HPDE6-E6E7 (cell line): Measurements from ENCODE around the gene ANKRD35.
"Not testable (repeated sequence)": the region's sequence is repeated elsewhere in the genome, so short reads cannot be mapped to it uniquely, and the experiment has no call there.

ENCODE experiments used
- DNase-seq: peaks from one replicate; pipeline ENCODE4 v3.0.0; 2011; ENCODE audit warnings: missing footprints; ENCODE audit errors: extremely low spot score

Gene ANKRD35

DNA sequence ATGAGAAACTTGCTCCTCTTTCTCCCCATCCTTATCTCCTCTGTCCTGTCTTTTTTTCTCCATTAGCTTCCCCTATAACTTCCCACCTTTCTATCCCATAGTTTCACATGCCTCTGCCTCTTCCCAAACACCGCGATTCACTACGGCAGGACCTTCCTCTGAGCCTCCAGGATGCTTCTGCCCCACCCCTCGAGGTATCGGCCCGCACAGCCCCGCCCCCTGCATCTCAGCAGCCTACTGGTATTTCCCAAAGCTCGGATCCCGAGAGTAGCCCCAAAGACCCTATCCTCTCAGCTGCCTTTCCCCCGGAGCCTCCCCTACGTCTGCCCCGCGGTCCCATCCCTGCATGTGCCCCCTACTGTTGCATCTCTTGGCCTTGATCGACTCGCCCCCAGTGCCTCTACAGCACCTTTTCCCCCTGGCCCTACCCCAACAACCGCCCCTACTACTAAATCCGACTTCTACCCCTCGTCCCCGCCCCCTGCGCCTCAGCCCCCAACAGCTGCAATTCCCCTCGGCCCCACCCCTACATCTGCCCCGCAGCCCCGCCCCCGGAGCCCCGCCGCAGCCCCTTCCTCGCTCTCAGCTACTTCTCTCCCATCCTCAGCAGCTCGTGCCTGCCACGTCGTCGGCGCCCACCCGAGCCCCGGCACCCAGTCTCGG lies 27.3 kb downstream of the ANKRD35 start:
- DNase-seq = no peak

DNA sequence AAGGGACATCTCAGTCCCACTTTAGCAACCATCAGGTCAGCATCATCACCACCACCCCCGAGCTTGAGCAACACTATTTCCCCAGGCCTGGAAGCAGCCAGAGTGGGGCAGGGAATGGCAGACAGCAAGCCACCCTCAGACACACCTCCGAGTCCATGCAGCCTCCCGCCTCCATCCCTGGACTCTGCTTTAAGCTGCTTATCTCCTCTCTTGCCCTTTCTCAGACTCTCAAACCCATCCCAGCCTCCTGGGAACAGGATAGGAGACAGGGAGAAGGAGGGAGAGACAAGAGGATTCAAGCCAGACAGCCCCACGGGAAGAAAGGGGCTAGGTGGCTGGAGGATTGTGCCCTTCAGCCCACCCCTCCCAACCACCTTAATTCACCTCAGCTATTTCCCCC lies 28.5 kb downstream of the ANKRD35 start:
- DNase-seq = no peak

DNA sequence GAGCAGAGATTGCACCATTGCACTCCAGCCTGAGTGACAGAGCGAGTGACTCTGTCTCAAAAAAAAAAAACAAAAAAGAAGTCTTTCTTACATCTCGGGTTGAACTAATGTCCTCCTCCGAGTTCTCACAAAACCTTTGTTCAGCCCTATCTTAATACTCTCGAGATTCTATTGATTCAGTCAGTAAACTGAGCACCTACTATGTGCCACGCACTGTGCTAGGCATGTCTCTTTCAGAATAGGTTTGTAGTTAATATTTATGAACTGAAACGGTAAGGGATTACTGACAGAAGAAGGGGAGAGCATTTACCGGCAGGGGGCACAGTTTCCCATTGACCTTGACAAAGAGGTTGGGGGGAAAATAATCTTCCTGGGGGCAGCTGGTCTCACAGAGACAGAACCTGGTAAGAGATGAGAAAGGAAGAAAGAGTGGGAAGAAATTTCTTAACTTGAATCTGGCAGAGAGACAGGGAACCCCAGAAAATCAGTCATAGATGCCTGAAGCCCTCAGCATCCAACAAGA lies 30.2 kb downstream of the ANKRD35 start:
- DNase-seq = no peak

DNA sequence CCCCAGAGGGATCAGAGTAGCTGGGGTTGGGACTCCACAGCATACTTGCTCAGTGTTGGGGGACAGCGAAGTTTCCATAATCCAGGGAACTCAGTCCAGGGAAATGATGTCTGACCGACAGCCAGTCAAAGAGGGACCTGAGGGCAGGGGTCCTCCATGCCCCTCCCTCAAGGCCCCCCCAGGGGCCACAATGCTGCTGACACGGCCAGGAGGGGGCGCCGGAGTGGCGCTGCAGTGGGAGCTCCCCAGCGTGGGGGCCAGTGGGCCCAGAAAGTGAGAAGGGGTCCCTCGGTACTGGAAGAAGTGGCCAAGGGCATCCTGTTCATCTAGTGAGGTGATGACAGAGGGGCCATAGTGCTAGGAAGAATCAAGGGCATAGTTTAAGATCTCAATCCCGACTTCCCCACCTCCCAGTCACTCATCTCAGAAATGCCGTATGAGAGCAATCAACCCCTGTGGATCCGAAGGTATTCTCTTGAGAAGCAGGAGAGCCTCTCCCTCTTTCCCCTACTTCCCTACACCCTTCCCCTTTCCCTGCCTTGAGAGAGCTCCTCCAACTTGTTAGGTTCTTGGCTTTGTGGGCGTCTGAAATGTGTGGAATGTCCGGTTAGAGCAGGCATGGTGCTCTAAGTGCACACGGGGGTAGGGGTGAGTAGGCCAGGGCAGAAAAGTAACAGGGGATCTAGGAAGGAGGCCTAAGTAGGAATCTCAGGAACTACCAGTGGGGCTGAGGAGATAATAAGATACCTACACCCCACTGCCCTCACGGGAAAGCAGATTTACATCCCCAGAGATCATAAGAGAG lies 36.1 kb downstream of the ANKRD35 start:
- DNase-seq = no peak

DNA sequence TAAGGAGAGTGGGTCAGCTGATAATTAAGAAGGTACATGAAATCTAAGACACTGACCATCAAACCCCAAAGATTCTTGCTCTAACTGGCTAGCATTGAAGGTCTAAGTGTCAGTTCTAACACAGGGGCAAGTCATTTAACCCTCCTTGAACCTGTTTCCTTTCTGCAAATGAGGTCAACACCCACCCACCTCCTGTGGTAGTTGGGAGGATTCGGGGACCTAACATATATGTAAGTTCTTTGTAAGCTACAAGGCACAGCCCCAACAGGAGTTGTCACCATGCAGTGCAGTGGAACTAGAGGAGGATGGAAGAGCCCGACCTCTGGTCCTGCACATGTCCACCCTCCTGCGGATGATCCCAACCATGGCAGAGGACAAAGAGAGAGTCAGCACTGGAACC lies 37.8 kb downstream of the ANKRD35 start:
- no peak for DNase-seq

DNA sequence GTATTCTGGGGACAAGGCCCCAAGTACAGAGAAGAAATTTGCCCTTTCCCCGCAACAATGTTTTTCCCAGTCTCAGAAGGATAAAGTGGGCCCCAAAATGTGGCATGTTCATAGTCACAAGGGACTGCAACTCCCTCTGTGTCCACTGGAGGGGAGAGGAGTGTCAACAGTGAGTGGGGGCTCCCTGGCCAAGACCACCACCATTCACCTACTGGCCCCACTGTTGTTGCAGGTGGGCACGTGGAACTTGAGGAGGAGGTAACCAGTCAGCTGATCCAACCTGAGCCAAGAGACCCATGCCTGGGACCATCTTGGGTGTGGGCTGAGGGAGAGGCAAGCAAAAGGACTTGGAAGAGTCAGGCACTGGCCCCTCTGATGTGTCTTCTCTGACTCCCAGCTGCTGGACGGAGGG lies 39.5 kb downstream of the ANKRD35 start:
- no peak for DNase-seq

DNA sequence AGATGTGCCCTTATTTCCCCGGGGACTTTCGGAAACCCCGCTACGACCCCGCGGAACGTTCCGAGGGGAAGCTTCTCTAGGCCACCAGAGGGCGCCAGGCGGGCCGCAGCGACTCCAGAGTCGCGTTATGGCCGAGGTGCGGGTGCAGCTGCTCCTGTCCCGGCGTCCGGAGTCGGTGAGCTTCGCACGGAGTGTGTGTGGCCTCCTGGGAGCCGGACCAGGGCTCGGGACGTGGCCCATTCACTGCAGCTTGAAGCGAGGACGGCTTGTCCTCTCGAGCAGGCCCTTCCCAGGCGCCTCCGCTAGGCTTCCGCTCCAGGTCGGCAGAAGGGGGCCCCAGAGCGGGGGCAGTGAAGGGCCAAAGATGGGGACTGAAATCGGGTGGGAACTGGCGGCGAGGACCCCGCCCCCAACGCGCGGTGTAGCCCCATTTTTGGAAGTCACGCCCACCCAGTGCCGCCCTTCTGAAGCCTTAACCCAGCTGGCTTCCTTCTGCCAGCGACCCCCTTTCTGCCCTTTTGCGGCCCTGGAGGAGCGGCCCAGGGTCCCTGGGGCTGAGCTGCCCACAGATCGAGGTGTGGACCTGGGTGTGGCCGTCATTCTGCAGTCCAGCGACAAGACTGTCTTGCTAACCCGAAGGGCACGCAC lies 40.0 kb downstream of the ANKRD35 start, which contains the start of gene NUDT17:
Gene NUDT17, plus strand, starts transcription at position 117 of the 648 bp plus-strand sequence. Its CDS starts 11 bp downstream, at position 128.
- DNase-seq = peak; percentile 79

DNA sequence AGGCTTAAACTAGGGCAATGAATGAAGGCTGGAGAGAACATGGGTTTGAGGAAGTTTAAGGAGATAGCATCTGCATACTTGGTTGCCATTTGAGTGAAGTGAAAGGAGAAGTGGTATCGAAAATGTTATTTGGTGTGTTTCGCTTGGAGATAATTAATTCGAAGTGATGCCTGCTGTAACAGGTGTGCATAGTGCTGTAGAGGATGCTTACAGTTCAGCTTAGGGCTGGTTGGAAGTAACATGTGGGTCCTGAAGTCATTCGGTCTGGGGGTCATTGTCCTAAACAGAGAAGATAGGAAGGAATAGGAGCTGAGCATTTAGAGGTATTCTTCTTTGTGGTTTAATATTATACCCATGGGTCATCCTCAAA lies 40.5 kb downstream of the ANKRD35 start:
- no peak for DNase-seq

DNA sequence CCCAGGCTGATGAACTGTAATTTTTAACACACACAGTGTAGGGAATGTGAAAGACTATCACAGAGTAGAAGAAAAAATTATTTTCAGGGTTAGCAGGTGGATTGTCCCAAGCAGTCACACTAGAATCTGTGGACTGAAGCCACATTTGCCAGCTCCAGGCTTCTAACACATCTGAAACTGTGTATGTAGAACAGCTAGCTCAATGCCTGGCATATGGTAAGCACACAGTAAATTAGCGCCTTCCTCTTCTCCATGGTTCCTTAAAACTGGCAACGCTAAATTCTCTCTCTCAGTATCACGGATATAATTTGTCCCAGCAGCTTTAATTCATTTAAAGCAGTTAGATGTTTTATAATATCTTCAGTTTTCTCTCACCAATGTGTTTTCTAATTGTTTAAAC lies 42.6 kb downstream of the ANKRD35 start:
- no peak for DNase-seq

DNA sequence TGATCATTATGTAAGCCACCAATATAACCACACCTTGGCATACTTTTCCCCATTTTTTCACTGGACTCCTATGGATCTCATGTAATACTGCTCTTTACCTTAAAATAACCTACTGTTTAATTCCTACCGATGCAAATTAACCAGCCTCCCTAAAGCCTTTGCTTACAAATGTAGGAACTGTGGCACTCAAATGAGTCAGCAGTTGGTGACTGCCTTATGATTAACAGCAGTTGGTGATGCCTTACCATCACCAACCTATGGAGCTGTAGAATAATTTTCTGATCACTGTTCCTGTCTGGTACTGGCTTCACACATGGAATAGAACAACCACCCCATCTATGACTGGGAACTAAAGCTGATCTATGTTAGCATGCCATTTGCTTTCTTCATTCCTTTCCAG lies 48.0 kb downstream of the ANKRD35 start:
- no peak for DNase-seq

DNA sequence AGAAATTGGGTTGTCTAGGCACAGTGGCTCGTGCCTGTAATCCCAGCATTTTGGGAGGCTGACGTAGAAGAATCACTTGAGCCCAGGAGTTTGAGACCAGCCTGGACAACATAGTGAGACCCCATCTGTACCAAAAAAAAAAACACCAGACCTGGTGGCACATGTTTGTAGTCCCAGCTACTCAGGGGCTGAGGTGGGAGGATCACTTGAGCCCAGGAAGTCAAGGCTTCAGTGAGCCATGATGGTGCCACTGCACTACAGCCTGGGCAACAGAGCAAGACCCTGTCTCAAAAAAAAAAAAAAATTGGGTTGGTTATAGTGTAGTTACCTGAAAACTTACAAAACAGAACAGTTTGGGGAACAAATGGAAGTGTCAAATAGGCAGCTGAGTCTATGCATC lies 54.9 kb downstream of the ANKRD35 start:
- not testable (repeated sequence) for DNase-seq

DNA sequence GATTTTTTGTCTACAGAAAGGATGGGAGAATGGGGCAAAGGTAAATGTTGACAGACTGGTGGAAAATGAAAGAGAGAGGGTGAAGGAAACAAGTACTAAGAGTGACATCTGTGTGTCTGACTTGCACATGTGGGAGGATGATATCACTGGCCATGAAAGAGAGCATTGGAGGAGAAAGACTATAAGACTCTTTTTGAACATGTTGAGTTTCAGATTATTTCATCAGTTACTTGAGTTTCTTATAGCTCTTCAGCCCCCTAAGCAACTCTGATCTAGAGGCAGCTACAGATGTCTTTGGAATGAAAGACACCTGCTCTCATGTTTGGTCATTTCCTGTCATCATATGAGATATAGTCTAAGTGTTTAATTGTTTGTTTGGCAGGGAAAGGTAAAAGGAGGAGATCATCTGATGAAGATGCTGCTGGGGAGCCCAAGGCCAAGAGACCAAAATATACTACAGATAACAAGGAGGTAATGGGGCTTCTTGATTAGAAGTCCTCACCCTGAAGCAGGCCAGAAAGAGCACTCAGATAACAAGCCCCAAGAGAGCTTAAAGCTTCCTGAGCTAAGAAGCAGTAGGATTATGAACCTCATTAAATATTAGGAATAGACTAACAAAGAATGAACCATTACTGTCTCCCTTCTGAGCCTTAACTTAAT lies 57.2 kb downstream of the ANKRD35 start:
- DNase-seq = no peak

DNA sequence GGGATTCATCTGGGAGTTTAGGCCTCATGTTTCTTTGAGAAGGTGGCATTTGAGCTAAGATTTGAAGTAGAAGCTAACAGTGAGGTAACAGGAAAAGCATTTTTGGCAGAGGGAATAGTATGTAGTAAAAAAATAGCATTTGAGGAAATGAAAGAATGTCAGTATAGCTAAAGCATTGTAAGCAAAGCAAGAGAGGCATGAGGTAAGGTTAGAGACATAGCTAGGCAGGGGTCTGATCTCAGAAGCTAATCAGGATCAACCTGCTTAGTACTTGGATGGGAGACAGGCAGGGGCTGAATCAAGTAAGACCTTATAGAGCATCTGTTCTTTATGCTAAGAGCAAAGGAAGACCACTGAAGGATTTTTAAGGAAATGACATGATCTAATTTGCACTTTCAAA lies 57.7 kb downstream of the ANKRD35 start:
- no peak for DNase-seq

DNA sequence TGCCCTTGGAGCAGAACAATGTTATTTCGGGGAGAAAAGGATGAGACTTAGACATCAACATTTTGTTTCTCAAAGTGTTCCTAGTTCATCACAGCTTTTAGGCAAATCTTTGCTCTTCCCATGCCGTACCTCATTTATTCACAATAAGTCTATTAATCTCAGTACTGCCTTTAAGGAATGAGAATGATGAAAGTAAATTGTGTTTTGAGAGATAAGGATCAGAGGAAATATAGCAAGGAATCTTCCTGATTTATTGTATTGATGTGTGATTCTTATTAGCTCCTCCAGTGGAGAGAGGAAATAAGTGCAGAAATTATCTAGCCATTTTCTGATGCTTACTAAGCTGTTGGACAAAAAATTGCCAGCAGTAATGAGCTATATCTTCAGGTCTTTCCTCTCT lies 59.6 kb downstream of the ANKRD35 start:
- no peak for DNase-seq

DNA sequence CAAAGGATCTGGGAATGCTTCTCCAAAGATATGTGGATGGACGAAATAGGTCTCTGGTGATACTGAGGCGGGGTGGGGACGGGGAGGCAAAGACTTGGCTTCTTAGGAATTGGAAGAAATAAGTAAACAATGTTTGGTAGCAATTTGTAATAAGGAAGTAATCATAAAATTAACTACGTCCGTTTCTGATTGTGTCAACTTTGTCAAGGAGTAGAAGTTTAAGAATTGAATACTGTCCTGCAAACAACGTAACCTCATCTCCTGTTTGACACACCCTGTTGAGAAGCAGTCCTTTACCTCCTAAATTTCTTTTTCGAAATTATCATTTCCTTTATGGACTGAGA lies 61.2 kb downstream of the ANKRD35 start:
- no peak for DNase-seq

DNA sequence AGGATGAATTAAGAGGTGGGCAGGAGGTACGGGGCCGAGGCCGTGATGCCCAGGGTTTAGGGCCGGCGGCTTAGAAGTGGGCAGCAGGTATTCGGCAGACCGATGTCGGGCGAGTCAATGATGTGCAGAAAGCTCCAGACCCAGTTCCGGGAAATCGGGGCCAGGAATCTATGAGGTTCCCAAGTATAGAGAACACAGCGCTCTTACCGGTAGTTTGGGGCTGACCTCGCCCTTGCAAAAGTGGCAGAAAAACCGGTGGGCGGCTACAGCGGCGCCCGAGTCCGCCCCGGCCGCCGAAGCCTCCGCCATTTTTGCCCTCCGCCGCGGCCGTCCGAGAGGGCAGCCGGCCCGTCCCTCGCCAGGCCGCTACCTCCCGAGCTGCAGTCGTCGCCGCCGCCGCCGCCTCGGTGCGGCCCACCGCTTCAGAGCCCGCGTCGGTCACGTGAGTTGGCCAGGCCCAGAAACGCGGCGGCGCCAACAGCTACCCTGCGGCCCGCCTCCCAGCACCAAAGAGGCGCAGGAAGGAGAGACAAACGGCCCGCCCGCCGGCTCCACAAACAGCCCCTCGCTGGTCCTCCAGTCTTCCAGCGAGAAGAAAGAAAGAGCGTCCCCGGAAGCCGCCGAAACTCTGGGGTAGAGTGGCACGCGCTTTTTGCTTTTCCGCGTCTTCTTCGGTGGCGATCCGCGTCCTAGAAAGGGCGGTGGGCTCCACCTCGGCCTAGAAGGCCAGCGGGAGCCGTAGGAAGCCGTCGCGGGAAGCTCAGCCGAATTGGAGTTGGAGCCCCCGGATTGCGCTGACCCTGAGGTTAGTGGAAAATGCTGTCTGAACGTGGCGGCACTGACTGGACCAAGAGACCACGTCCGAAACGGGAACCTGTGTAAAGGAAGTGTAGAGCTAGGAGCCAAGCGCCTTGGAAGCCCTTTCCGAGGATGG lies 61.8 kb downstream of the ANKRD35 start, which contains the start of the genes POLR3C and RNF115:
Gene POLR3C, plus strand, starts transcription at position 636 of the 934 bp plus-strand sequence. CDS start 1,577 bp downstream, outside the sequence.
Gene RNF115, minus strand, starts transcription at position 531 of the 934 bp plus-strand sequence. Its CDS starts 222 bp downstream, at position 309.
- DNase-seq = peak; percentile 84

DNA sequence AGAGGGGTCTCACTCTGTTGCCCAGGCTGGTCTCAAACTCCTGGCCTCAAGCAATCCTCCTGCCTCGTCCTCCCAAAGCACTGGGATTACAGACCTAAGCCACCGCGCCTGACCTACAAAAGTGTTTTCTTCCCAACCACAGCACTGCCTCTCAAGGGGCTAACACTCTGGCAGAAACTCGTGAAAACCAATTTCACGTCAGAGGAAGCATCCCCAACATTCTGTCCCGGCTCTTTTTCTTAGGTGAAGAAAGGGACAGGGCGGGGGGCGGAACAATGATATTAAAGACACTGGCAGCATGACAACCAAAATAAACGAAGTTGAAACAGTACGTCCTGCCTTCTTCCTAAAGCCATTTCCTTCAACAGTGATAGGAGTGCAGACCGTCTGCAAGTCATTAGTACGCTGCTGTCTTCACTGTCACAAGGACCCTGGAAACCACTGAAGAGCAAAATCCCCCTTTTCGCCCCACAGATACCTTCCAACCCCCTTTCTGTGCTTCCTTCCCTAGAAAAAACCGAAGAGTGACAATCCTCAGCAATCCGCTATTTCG lies 62.8 kb downstream of the ANKRD35 start:
- DNase-seq = not testable (repeated sequence)

DNA sequence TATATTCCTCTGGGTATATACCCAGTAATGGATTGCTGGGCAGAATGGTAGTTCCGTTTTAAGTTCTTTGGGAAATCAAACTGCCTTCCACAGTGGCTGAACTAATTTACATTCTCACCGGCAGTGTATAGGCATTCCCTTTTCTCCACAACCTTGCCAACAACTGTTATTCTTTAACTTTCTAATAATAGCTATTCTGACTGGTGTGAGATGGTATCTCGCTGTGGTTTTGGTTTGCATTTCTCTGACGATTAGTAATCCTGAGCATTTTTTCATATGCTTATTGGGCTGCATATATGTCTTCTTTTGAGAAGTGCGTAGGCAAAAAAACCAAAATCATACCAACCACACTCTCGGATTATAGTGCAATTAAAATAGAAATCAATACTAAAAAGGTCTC lies 67.6 kb downstream of the ANKRD35 start:
- not testable (repeated sequence) for DNase-seq
